ENCODE results near the gene URM1.

- TF ChIP-seq POLR2AphosphoS5 (IDR thresholded peaks at IDR 0.05; ENCODE audit: low read depth, low read length) (no peak), TAF1 (IDR thresholded peaks at IDR 0.05; ENCODE audit: borderline replicate concordance, insufficient read depth, low read length) (no peak), REST (IDR thresholded peaks at IDR 0.05; ENCODE audit: insufficient read depth in 1 of 2, low read depth in 2 of 2, low read length in 2 of 2) (no peak), SIN3A (IDR thresholded peaks at IDR 0.05; ENCODE audit: borderline replicate concordance, insufficient read depth, low read length) (no peak), FOXP2 (optimal IDR thresholded peaks at IDR 0.05; ENCODE audit: borderline replicate concordance, extremely low read depth, extremely low read length, insufficient read depth) (no peak)
Measured at GRCh38 chr9:128389395-128390149, 18.4 kb downstream of the URM1 start.

All from PFSK-1 (cell line).